HepG2 (cell line): Measurements from ENCODE around the gene ATG4B. TPM values are rescaled to one million over a fixed set of nuclear protein-coding genes. Genes with fewer than 3 reads are reported as not detected.

ENCODE experiments used
- ATAD3A ChIP-seq: sonication (generic); formaldehyde crosslinking; IDR thresholded peaks from 2 replicates; pipeline ENCODE4 v1.4.0; 2020; ENCODE audit warnings: missing genetic modification reagents
- GABPA ChIP-seq, 2 experiments: IDR thresholded peaks; 2 replicates each; pipeline ENCODE4 v1.6.1; 2011 to 2016; ENCODE audit warnings: low read depth in 2 of 2, low read length in 1 of 2, missing biosample characterization in 1 of 2, missing genetic modification characterization in 1 of 2
- RAD21 ChIP-seq: fragments of 450-650 bp; formaldehyde crosslinking; IDR thresholded peaks from 2 replicates; pipeline ENCODE4 v1.5.0; 2020; ENCODE audit warnings: mild to moderate bottlenecking
- RFX3 ChIP-seq: IDR thresholded peaks from 2 replicates; pipeline ENCODE4 v1.6.1; 2016; ENCODE audit warnings: missing biosample characterization, missing genetic modification reagents
- SOX5 ChIP-seq: IDR thresholded peaks from 2 replicates; pipeline ENCODE4 v1.6.1; 2016; ENCODE audit warnings: borderline replicate concordance
- THAP11 ChIP-seq: IDR thresholded peaks from 2 replicates; pipeline ENCODE4 v1.6.1; 2016; ENCODE audit warnings: missing biosample characterization, missing genetic modification reagents
- ZFYVE20 ChIP-seq: sonication (generic); formaldehyde crosslinking; IDR thresholded peaks from 2 replicates; pipeline ENCODE4 v1.8.0; 2023; ENCODE audit warnings: low read depth, mild to moderate bottlenecking, moderate library complexity, missing genetic modification reagents, borderline replicate concordance
- polyA plus RNA-seq, 8 experiments: library from polyadenylated mRNA; depleted of rRNA in 3 of 8; stranded (reverse) in 7 of 8; unstranded in 1 of 8; fragments of >200 nt; fragmentation: Illumina TruSeq in 4 of 8; extraction: Trizol in 4 of 8; gene quantifications; 2 replicates each; pipeline versions ENCODE4 v1.2.1 to v1.2.3, GENCODE V29; 2011 to 2016; ENCODE audit warnings: low read depth in 4 of 8, missing spikeins in 1 of 8, mixed read lengths in 1 of 8; ENCODE audit not compliant: insufficient read depth in 1 of 8
- total RNA-seq, 5 experiments: library from RNA; depleted of rRNA; stranded (reverse); fragments of >200 nt; fragmentation: Illumina TruSeq; extraction: Trizol; gene quantifications; 2 replicates each; pipeline ENCODE4 v1.2.3, GENCODE V29; 2016; ENCODE audit warnings: low read depth in 1 of 5
- TF ChIP-seq, protein P1 (sequence below): sonication (generic); formaldehyde crosslinking; IDR thresholded peaks from 2 replicates; pipeline ENCODE4 v1.8.0; 2022; ENCODE audit warnings: mild to moderate bottlenecking, missing genetic modification reagents; ENCODE audit not compliant: insufficient replicate concordance
- TF ChIP-seq, protein P2 (sequence below): sonication (generic); formaldehyde crosslinking; IDR thresholded peaks from 2 replicates; pipeline ENCODE4 v1.8.0; 2022; ENCODE audit warnings: mild to moderate bottlenecking, missing genetic modification reagents, borderline replicate concordance
- TF ChIP-seq, protein P3 (sequence below): IDR thresholded peaks from 2 replicates; pipeline ENCODE4 v1.6.1; 2016; ENCODE audit warnings: mild to moderate bottlenecking
- TF ChIP-seq, protein P4 (sequence below): sonication (generic); formaldehyde crosslinking; IDR thresholded peaks from 2 replicates; pipeline ENCODE4 v1.5.0; 2020; ENCODE audit warnings: mild to moderate bottlenecking, missing genetic modification reagents
- TF ChIP-seq, protein P5 (sequence below): fragments of 450-650 bp; IDR thresholded peaks from 2 replicates; pipeline ENCODE4 v1.6.1; 2016
- TF ChIP-seq, protein P6 (sequence below): sonication (generic); formaldehyde crosslinking; IDR thresholded peaks from 2 replicates; pipeline ENCODE4 v1.9.0; 2021; ENCODE audit warnings: missing genetic modification reagents, borderline replicate concordance

The ATG4B gene
- total and polyA plus RNA-seq, 2 of the 13 experiments (the other 11 are each of a cell fraction or from before 2014, with no cell fraction given): 95.5 to 239 TPM

DNA sequence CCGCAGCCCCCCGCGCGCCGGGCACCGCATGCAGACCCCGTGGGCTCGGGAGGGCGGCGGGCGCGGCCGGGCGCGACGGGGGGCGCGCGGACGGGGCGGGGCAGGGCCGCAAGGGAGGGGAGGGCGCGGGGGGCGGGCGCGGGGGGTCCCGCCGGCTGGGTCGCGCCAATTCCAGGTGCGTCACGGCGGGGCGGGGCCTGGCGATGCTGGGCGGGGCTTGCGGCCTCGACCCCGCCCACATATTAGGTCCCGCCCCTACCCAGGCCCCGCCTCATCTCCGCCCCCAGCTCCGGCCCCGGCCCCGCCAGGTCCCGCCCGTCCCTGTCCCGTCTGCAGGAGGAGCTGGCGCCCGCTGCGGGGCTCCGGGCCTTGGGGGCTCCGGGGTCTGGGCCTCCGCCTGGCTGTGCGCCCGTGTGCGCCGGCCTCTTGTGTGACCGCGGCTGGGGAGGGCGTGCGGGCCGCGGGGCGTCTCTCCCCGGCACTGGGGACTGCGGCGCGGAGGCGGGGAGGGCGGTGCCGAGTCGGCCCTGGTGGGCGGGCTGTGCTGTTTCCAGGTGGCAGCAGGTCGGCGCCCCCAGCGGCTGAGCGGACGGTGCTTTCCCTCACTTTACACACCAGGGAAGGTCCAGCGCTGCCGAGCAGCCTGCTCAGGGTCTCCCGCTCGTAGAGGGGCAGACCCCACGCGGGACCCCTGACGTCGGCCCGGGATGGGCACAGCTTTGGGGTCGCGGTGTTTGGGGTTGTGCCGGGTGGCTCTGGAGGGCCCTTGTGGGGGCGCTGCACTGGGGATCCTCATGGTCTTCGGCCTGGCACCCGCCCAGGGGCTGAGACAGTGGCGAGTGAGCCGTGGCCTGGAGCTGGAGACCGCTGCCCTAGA is 64.9 kb downstream of the ATG4B start (continued):
- TF ChIP-seq, protein P1, sequence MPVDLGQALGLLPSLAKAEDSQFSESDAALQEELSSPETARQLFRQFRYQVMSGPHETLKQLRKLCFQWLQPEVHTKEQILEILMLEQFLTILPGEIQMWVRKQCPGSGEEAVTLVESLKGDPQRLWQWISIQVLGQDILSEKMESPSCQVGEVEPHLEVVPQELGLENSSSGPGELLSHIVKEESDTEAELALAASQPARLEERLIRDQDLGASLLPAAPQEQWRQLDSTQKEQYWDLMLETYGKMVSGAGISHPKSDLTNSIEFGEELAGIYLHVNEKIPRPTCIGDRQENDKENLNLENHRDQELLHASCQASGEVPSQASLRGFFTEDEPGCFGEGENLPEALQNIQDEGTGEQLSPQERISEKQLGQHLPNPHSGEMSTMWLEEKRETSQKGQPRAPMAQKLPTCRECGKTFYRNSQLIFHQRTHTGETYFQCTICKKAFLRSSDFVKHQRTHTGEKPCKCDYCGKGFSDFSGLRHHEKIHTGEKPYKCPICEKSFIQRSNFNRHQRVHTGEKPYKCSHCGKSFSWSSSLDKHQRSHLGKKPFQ: no peak
- TF ChIP-seq ATAD3A (CRISPR knock-in tag): no peak
- TF ChIP-seq, protein P2, sequence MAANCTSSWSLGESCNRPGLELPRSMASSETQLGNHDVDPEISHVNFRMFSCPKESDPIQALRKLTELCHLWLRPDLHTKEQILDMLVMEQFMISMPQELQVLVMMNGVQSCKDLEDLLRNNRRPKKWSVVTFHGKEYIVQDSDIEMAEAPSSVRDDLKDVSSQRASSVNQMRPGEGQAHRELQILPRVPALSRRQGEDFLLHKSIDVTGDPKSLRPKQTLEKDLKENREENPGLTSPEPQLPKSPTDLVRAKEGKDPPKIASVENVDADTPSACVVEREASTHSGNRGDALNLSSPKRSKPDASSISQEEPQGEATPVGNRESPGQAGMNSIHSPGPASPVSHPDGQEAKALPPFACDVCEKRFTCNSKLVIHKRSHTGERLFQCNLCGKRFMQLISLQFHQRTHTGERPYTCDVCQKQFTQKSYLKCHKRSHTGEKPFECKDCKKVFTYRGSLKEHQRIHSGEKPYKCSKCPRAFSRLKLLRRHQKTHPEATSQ (CRISPR knock-in tag): 0 out of 2 replicates have a peak, but pooled peaks have one; percentile 35
- TF ChIP-seq RAD21: peak; percentile 81
- TF ChIP-seq RFX3 (CRISPR knock-in tag): no peak
- TF ChIP-seq ZFYVE20: no peak
- TF ChIP-seq GABPA (IDR thresholded peaks at IDR 0.05; ENCODE audit: low read depth, low read length): no peak
- no peak for TF ChIP-seq GABPA (CRISPR knock-in tag; IDR thresholded peaks at IDR 0.05; ENCODE audit: low read depth)
- TF ChIP-seq, protein P3, sequence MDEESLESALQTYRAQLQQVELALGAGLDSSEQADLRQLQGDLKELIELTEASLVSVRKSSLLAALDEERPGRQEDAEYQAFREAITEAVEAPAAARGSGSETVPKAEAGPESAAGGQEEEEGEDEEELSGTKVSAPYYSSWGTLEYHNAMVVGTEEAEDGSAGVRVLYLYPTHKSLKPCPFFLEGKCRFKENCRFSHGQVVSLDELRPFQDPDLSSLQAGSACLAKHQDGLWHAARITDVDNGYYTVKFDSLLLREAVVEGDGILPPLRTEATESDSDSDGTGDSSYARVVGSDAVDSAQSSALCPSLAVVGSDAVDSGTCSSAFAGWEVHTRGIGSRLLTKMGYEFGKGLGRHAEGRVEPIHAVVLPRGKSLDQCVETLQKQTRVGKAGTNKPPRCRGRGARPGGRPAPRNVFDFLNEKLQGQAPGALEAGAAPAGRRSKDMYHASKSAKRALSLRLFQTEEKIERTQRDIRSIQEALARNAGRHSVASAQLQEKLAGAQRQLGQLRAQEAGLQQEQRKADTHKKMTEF (CRISPR knock-in tag): peak; percentile 66
- TF ChIP-seq, protein P4, sequence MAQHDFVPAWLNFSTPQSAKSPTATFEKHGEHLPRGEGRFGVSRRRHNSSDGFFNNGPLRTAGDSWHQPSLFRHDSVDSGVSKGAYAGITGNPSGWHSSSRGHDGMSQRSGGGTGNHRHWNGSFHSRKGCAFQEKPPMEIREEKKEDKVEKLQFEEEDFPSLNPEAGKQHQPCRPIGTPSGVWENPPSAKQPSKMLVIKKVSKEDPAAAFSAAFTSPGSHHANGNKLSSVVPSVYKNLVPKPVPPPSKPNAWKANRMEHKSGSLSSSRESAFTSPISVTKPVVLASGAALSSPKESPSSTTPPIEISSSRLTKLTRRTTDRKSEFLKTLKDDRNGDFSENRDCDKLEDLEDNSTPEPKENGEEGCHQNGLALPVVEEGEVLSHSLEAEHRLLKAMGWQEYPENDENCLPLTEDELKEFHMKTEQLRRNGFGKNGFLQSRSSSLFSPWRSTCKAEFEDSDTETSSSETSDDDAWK (CRISPR knock-in tag): no peak
- TF ChIP-seq THAP11 (CRISPR knock-in tag): no peak
- TF ChIP-seq, protein P5, sequence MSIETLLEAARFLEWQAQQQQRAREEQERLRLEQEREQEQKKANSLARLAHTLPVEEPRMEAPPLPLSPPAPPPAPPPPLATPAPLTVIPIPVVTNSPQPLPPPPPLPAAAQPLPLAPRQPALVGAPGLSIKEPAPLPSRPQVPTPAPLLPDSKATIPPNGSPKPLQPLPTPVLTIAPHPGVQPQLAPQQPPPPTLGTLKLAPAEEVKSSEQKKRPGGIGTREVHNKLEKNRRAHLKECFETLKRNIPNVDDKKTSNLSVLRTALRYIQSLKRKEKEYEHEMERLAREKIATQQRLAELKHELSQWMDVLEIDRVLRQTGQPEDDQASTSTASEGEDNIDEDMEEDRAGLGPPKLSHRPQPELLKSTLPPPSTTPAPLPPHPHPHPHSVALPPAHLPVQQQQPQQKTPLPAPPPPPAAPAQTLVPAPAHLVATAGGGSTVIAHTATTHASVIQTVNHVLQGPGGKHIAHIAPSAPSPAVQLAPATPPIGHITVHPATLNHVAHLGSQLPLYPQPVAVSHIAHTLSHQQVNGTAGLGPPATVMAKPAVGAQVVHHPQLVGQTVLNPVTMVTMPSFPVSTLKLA: peak; percentile 5; the same call in 1 of the 2 replicates
- TF ChIP-seq SOX5: no peak
- TF ChIP-seq, protein P6, sequence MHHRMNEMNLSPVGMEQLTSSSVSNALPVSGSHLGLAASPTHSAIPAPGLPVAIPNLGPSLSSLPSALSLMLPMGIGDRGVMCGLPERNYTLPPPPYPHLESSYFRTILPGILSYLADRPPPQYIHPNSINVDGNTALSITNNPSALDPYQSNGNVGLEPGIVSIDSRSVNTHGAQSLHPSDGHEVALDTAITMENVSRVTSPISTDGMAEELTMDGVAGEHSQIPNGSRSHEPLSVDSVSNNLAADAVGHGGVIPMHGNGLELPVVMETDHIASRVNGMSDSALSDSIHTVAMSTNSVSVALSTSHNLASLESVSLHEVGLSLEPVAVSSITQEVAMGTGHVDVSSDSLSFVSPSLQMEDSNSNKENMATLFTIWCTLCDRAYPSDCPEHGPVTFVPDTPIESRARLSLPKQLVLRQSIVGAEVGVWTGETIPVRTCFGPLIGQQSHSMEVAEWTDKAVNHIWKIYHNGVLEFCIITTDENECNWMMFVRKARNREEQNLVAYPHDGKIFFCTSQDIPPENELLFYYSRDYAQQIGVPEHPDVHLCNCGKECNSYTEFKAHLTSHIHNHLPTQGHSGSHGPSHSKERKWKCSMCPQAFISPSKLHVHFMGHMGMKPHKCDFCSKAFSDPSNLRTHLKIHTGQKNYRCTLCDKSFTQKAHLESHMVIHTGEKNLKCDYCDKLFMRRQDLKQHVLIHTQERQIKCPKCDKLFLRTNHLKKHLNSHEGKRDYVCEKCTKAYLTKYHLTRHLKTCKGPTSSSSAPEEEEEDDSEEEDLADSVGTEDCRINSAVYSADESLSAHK: 0 out of 2 replicates have a peak, but pooled peaks have one; percentile 24
